HepG2 (cell line): Measurements from ENCODE around the gene ERBB4. TPM values are rescaled to one million over a fixed set of nuclear protein-coding genes. Genes with fewer than 3 reads are reported as not detected.
A peak's percentile ranks its signal among the peaks of the same experiment; 100 is the strongest.

Source experiments
- ATAC-seq: fragments of 200-7000 bp; cut with Tn5 transposase; 3 replicates; pipeline ENCODE4 v1.9.1; 2020; ENCODE audit warnings: mild to moderate bottlenecking, moderate library complexity
- BruUV-seq: library from RNA; stranded (reverse); fragments of 400-500 nt; replicated peaks from 2 replicates; lab custom pipeline; 2021; lab: Mats Ljungman, UMichigan
- CTCF ChIA-PET: fragments of 300-600 bp; formaldehyde crosslinking; extraction: SDS; loops from one replicate; lab custom pipeline; 2021; ENCODE audit warnings: low total read pairs, inconsistent platforms, low intra/inter-chr PET ratio; lab: Yijun Ruan, JAX
- POLR2A ChIA-PET: fragments of 350-600 bp; sonication (Branson Sonifier 250); formaldehyde crosslinking; loops from one replicate; lab custom pipeline; 2020; ENCODE audit warnings: antibody characterized with exemption, inconsistent platforms; lab: Yijun Ruan, JAX
- DNase-seq: peaks from one replicate; pipeline ENCODE4 v3.0.0-alpha.2; 2015; ENCODE audit warnings: low spot score
- FAIRE-seq: peaks from 3 replicates; lab custom pipeline; 2011; peaks lifted over from hg19 to GRCh38; lab: Jason Lieb, UNC
- H2AFZ ChIP-seq: one replicate; pipeline ENCODE4 v1.6.1; 2011; ENCODE audit warnings: low read length, inconsistent platforms
- H3K27ac ChIP-seq: fragments of 300-600 bp; 3 replicates; pipeline ENCODE4 v1.8.0; 2011; ENCODE audit warnings: mixed run types, mild to moderate bottlenecking, mixed read lengths, low read length, inconsistent platforms; ENCODE audit not compliant: insufficient read depth; ENCODE audit errors: extremely low read length
- H3K27me3 ChIP-seq, 2 experiments: fragments of 200-600 bp in 1 of 2; 2 replicates in 1 of 2; 3 replicates in 1 of 2; pipeline versions ENCODE4 v1.6.0 to v1.8.0; 2011; ENCODE audit warnings: low read length in 2 of 2, mild to moderate bottlenecking in 2 of 2, moderate library complexity in 2 of 2, inconsistent platforms in 1 of 2; ENCODE audit not compliant: insufficient read depth in 2 of 2, control insufficient read depth in 1 of 2
- H3K36me3 ChIP-seq, 2 experiments: fragments of 200-600 bp in 1 of 2; replicated peaks in 1 of 2; 2 replicates in 1 of 2; 3 replicates in 1 of 2; pipeline versions ENCODE4 v1.5.1 to v1.8.0; 2011; ENCODE audit warnings: low read length in 2 of 2, inconsistent platforms in 1 of 2; ENCODE audit not compliant: insufficient read depth in 2 of 2, control insufficient read depth in 1 of 2
- H3K4me1 ChIP-seq: 2 replicates; pipeline ENCODE4 v1.5.1; 2012; ENCODE audit warnings: low read length, inconsistent platforms; ENCODE audit not compliant: insufficient read depth
- H3K4me2 ChIP-seq: 2 replicates; pipeline ENCODE4 v1.6.0; 2011; ENCODE audit warnings: low read depth, low read length, inconsistent platforms
- H3K4me3 ChIP-seq, 3 experiments: fragments of 200-600 bp in 1 of 3; sonication (generic), shearing (Covaris generic) in 1 of 3; replicated peaks in 1 of 3; 2 replicates each; pipeline ENCODE4 v1.5.1; 2011 to 2016; ENCODE audit warnings: low read length in 3 of 3, inconsistent platforms in 2 of 3, low read depth in 2 of 3, mild to moderate bottlenecking in 2 of 3, control low read depth in 1 of 3, mixed read lengths in 1 of 3; ENCODE audit not compliant: insufficient read depth in 1 of 3
- H3K79me2 ChIP-seq: one replicate; pipeline ENCODE4 v1.6.1; 2011; ENCODE audit warnings: low read length, inconsistent platforms; ENCODE audit not compliant: insufficient read depth
- H3K9ac ChIP-seq: 2 replicates; pipeline ENCODE4 v1.6.0; 2011; ENCODE audit warnings: mild to moderate bottlenecking, low read depth, low read length, inconsistent platforms; ENCODE audit not compliant: insufficient read depth
- H3K9me3 ChIP-seq: 2 replicates; pipeline ENCODE4 v1.5.1; 2012; ENCODE audit warnings: mild to moderate bottlenecking, low read length
- H4K20me1 ChIP-seq: 2 replicates; pipeline ENCODE4 v1.6.0; 2011; ENCODE audit warnings: inconsistent platforms, mild to moderate bottlenecking, low read length, moderate library complexity; ENCODE audit not compliant: insufficient read depth
- AFF4 ChIP-seq: sonication (generic); formaldehyde crosslinking; IDR thresholded peaks from 2 replicates; pipeline ENCODE4 v1.4.0; 2020; ENCODE audit warnings: missing genetic modification reagents
- CERS6 ChIP-seq: sonication (generic); formaldehyde crosslinking; IDR thresholded peaks from 2 replicates; pipeline ENCODE4 v1.5.0; 2020; ENCODE audit warnings: missing genetic modification reagents
- CTCF ChIP-seq: sonication (generic); formaldehyde crosslinking; IDR thresholded peaks from 2 replicates; pipeline ENCODE4 v1.5.0; 2020; ENCODE audit warnings: mild to moderate bottlenecking, missing genetic modification reagents, moderate library complexity
- MLX ChIP-seq: IDR thresholded peaks from 2 replicates; pipeline ENCODE4 v1.6.1; 2016
- SPEN ChIP-seq: sonication (generic); formaldehyde crosslinking; IDR thresholded peaks from 2 replicates; pipeline ENCODE4 v1.5.1; 2020; ENCODE audit warnings: low read depth, mild to moderate bottlenecking, missing genetic modification reagents
- SRY ChIP-seq: sonication (generic); formaldehyde crosslinking; IDR thresholded peaks from 2 replicates; pipeline ENCODE4 v1.8.0; 2022; ENCODE audit warnings: mild to moderate bottlenecking, missing genetic modification reagents
- TFDP1 ChIP-seq: IDR thresholded peaks from 2 replicates; pipeline ENCODE4 v1.6.1; 2016; ENCODE audit warnings: missing compliant biosample characterization, missing genetic modification reagents, borderline replicate concordance
- WGBS: methylation state at CpG from one replicate; pipeline ENCODE4 v1.1.6; 2017; ENCODE audit warnings: low lambda C conversion rate; 5-methylcytosine and 5-hydroxymethylcytosine counted together
- in situ Hi-C: cut with HindIII; loops from 2 replicates; pipeline ENCODE4 v1.10.0; 2017; ENCODE audit warnings: low pct_unique_long_range_greater_than_20kb; ENCODE audit not compliant: extremely low pct_ligation_motif_present
- intact Hi-C: fragments of 100-400 bp; cut with micrococcal nuclease; formaldehyde crosslinking; loops from one replicate; pipeline ENCODE4 v1.10.0; 2022; ENCODE audit not compliant: unreplicated experiment
- polyA plus RNA-seq, 8 experiments: library from polyadenylated mRNA; depleted of rRNA in 3 of 8; stranded (reverse) in 7 of 8; unstranded in 1 of 8; fragments of >200 nt; fragmentation: Illumina TruSeq in 4 of 8; extraction: Trizol in 4 of 8; gene quantifications; 2 replicates each; pipeline versions ENCODE4 v1.2.1 to v1.2.3, GENCODE V29; 2011 to 2016; ENCODE audit warnings: low read depth in 4 of 8, missing spikeins in 1 of 8, mixed read lengths in 1 of 8; ENCODE audit not compliant: insufficient read depth in 1 of 8
- total RNA-seq, 5 experiments: library from RNA; depleted of rRNA; stranded (reverse); fragments of >200 nt; fragmentation: Illumina TruSeq; extraction: Trizol; gene quantifications; 2 replicates each; pipeline ENCODE4 v1.2.3, GENCODE V29; 2016; ENCODE audit warnings: low read depth in 1 of 5

ERBB4 gene
- total and polyA plus RNA-seq, 2 of the 13 experiments (the other 11 are each of a cell fraction or from before 2014, with no cell fraction given) = not detected

GRCh38 chr2:211347328-211347727, 1191.3 kb downstream of the ERBB4 start:
- intact Hi-C loops (no loop called here), in situ Hi-C loops (no loop called here)
- H3K27ac ChIP-seq = no peak overlapping the region
- no peaks in the 10 kb centered on the region for H3K4me1 ChIP-seq
- ATAC-seq = no peak; the same call in 2 of the 3 replicates
- TF ChIP-seq CTCF = peak; percentile 13; the same call in 1 of the 2 replicates
- no peak for TF ChIP-seq MLX (CRISPR knock-in tag)
- no peak for TF ChIP-seq TFDP1 (CRISPR knock-in tag)
- no peak for TF ChIP-seq AFF4 (CRISPR knock-in tag)
- TF ChIP-seq CERS6 (CRISPR knock-in tag) = no peak
- no peak for TF ChIP-seq SPEN (CRISPR knock-in tag)
- TF ChIP-seq SRY (CRISPR knock-in tag) = no peak
- peak; percentile 2 for DNase-seq
- WGBS = 20% methylated on average over 6 of the region's 6 CpGs
- H3K79me2 ChIP-seq = no peaks in the 10 kb centered on the region
- H3K27me3 ChIP-seq = no peaks in the 10 kb centered on the region
- H3K9ac ChIP-seq = no peak overlapping the region
- H3K4me3 ChIP-seq = no peak overlapping the region
- H3K9me3 ChIP-seq = no peaks in the 10 kb centered on the region
- H2AFZ ChIP-seq = no peak overlapping the region
- H3K4me2 ChIP-seq = no peak overlapping the region
- CTCF ChIA-PET = no interaction called here
- H4K20me1 ChIP-seq = no peaks in the 10 kb centered on the region
- H3K36me3 ChIP-seq = no peaks in the 10 kb centered on the region
- BruUV-seq = no TSS peak
- POLR2A ChIA-PET = no interaction called here
- FAIRE-seq = no peak
